H4 (cell line): Measurements from ENCODE around the gene DGKQ. TPM values are rescaled to one million over a fixed set of nuclear protein-coding genes. Genes with fewer than 3 reads are reported as not detected.

Experiments
- DNase-seq: peaks from one replicate; pipeline ENCODE4 v3.0.0-alpha.2; 2015; ENCODE audit warnings: low spot score
- total RNA-seq: library from RNA; depleted of rRNA; stranded (reverse); fragments of >200 nt; shearing (Covaris generic); gene quantifications from 2 replicates; pipeline ENCODE4 v1.2.3, GENCODE V29; 2014

Gene DGKQ
- total RNA-seq, 1 experiment from 2014 or later, result 5.1 TPM

DNA sequence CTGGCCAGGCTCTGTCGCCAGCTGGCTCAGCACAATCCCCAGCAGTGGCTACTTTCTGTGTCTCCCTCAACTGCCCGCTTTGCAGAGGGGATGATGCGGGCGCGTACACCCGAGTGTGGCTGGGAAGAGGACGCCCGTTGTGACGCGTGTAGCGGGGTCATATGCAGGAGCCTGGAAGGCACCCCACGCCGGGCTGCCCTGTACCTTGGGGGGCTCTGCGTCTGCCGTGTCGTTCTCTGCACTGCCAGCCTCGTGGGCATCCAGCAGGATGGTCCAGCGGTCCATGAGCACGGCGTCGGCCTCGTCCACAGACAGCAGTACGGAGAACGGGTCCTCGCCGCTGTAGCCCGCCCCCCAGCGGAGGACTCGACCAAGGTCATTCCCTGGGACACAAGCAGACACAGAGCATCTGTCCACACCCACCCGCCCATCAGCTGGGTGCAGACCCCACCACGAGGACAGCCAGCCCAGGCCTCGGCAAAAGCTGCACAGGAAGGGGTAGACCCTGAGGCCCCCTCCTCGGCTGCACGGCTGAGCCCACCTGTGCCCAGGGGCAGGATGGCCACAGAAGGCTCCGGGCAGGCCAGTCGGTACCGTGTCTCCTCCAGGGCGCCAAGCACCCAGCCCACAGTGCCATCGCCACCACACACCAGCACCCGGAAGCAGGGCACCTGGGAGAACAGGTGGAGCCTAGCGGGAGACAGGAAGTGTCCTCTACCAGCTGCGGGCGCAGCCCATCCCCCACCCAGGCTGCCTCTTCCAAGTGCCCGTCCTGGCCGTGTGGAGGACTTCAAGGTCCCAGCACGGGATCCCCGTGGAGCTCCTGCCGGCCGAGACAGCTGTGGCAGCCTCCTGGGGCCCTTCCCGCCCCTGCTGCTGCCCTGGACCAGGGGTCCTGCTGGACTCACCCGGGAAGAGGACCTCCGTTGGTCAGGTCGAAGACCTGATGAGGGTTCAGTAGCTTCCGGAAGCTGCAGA, 10.8 kb downstream of the DGKQ start:
- no peak for DNase-seq

- DNase-seq, result no peak
Observed at GRCh38 chr4:961351-962230, 11.8 kb downstream of the DGKQ start.

DNA sequence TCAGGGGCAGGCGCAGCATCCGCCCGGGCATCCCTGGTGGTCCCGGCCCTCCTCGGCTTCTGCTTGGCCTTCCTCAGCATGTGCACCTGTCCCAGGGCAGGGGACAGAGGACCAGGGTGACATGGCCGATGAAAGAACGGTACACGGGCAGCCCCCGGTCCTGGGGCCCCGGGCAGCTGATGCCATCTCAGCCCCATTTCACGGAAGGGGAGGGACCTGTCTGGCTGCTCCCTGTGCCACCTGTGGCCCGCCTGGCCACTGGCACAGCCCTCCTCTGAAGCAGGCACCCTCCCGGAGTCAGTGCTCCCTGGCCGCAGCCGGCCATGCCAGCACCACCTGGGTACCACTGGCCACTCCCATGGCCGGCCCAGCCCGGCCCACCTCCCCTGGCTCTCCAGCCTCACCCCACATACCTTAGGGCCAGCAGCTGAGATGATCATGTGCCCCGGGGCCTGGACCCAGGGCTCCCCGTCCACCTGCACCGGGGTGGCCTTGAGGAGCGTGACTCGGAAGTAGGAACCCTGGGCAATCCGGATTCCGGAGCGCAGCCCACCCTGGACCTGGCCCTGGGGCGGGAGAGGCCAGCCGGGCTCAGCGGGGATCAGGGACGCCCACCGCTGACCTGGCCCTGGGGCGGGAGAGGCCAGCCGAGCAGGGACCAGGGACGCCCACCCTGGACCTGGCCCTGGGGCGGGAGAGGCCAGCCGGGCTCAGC, 12.6 kb downstream of the DGKQ start:
- DNase-seq, result no peak

- DNase-seq, result no peak
Observed at GRCh38 chr4:960140-960635, 13.2 kb downstream of the DGKQ start.

- DNase-seq, result no peak
Observed at GRCh38 chr4:959338-960139, 13.8 kb downstream of the DGKQ start.

DNA sequence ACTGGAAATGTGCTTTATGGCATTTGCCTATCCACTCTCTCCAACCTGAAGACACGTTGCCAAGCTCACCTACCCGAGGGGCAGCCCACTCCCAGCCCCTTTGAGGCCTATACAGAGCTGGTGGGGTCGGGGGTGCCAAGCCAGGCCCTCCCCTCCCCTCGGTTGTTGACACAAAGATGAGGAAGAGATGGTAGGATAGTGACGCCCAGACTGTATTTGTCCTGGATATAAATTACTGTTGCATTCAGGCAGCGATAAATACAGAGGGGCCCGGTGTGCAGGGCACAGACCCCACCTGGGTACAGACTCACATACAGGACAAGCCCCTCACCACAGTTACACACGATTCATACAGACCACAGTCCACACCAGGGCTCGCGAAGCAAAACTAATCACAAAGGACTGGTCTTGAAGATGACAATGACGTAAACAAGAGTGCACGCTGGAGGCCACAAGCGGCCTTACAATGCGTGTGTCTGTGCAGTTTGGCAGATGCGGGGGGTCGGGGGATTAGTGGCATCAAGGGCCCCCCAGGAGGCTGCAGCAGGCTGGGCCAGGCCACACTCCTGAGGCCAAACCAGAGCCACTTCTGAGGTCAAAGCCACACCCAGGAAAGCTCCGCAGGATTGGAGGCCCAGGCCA, 14.6 kb downstream of the DGKQ start:
- DNase-seq, result no peak

GRCh38 chr4:958314-958665, 15.1 kb downstream of the DGKQ start:
- DNase-seq, result no peak

- no peak for DNase-seq
Observed at GRCh38 chr4:957581-958313, 15.6 kb downstream of the DGKQ start.

GRCh38 chr4:957231-957580, 16.2 kb downstream of the DGKQ start:
- DNase-seq, result no peak

DNA sequence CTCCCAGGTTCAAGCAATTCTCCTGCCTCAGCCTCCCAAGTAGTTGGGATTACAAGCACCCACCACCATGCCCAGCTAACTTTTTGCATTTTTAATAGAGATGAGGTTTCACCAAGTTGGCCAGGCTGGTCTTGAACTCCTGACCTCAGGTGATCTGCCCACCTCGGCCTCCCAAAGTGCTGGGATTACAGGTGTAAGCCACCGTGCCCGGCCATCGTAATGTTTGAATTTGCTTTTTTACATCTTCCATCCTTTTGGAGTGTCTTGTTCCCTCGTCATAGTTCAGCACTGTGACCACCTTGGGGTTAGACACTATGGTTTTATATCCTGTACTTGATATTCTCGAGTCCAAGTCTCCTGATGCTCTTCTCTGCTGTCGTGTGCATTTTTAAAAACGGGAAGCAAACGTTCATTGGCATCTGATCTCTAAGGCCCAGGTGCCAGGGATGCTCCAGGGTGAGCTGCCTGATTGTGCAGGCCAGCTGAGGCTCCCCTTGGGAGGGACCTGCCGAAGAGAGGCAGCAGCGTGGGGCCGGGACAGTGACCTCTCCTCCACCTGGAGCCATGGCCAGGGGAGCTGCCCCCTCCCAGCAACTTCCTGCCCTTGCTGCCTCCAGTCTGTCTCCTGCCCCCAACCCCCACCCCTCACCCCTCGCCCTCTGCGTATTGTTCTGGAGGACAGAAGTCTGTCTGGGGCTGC, 16.7 kb downstream of the DGKQ start:
- DNase-seq, result no peak

DNA sequence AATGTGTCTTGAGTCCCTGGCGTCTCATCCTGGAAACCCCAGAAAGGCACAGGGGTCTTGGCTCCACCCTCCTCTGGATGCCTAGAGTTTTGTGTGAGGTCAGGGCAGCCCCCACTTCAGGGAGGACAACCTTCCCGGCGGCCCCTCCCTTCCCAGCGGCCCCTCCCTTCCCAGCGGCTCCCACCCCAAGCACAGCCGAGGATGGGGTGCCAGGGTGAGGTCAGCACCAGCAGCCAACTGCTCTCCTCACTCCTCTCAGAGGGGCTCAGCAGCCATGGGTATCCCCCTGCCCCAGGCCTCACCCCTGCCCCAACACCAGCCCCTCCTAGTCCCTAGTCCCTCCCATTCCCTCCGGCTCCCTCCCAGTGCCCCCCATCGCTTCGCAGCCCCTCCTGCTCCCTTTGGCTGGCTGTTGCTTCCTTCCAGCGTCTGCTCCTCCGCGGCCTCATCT, 17.4 kb downstream of the DGKQ start:
- no peak for DNase-seq

DNA sequence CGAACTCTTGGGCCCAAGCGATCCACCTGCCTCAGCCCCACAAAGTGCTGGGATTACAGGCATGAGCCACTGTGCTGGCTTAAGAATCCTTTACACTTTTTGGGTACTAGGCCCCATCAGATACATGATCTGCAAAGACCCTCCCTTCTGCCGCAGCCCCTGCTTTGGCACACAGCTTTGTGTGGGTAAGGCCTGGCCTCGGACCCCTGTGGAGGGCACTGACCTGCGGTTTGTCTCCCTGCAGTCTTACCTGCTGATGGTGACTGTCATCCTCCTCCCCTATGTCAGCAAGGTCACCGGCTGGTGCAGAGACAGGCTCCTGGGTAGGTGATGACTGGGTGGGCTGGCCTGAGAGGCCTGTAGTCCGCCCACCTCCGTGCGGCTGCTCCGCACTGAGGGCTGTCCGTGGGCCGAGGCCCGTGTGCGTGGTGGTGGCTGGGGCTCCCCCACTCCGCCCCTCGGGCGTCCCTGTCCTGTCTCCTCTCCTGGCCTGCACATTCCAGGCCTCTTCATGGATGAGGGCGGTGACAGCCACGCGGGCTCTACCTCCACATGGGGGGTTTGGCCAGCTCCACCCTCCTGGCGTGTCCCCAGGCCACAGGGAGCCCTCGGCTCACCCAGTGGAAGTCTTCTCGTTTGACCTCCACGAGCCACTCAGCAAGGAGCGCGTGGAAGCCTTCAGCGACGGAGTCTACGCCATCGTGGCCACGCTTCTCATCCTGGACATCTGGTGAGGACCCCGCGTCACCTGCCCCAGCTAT, 18.0 kb downstream of the DGKQ start:
- DNase-seq, result no peak

GRCh38 chr4:954211-955020, 19.0 kb downstream of the DGKQ start:
- DNase-seq, result no peak

- no peak for DNase-seq
Observed at GRCh38 chr4:953574-953915, 19.8 kb downstream of the DGKQ start.

DNA sequence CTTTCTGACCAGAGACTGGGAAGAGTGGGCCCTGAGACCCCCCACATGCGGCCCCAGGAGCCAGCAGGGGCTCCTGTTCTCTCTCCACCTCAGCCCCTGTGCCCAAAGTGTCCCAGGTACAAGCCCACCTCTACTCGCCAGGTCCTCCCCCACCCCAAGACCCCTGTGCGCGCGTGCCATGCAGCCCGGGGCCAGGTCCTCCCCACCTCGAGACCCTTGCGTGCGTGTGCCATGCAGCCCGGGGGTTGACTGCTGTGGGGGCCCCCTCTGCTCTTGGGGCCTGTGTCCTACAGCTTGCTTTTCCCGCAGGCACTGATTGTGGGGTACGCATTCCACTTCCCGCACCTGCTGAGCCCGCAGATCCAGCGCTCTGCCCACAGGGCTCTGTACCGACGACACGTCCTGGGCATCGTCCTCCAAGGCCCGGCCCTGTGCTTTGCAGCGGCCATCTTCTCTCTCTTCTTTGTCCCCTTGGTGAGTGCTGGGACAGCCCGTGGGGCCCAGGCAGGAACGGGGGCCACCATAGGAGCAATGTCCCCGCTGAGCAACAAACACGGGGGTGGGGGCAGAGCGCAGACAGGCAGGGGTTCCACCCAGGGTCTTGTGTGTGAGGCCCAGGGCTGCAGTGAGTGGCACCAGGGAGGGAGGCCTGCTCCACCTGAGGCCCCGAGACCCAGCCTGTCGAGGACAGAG, 20.3 kb downstream of the DGKQ start:
- DNase-seq, result no peak

DNA sequence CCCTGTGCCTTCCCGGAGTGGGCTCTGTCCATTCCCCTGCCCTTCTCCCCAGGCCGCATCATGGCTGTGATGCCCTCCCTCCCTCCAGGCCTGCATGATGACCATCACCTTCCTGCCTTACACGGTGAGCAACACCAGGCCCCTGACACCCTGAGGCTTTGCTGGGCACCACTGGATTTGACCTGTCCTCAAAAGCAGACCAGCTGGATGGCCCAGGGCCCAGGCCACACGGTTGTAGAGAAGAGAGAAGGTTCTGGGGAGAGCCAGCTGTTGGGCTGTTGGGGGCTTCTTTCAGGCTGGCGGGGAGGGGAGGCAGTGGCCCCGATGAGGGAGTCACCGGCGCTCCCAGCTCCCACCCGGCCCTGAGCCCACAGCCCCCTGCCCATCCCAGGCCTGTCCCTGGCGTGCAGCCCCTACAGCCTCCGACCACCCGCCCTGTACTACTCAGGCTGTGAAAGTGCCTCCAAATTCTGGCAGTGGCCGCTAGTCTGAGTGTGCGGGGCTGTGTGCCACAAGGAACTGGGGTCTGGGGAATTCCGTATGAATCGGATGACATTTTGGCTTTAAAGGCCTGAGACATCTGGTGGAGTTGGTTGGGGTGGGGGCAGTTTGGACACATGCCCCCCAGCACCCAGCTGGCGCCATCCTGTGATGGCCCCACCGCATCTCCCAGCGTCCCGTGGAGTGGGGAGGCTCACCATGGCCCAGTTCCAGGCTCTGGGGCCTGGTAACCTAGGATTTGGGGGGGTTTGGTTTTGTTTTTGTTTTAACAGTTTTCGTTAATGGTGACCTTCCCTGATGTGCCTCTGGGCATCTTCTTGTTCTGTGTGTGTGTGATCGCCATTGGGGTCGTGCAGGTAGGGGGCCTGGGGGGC, 21.5 kb downstream of the DGKQ start:
- DNase-seq, result no peak
